ENCODE results near the gene FMC1.

Gene FMC1

GRCh38 chr7:139359366-139360209, 18.5 kb downstream of the FMC1 start, which contains the start of gene LUC7L2 (continued):
- TF ChIP-seq OVOL3 (tag by site-specific recombination; IDR thresholded peaks at IDR 0.05) (peak; percentile 74; the same call in 1 of the 2 replicates), ZIC2 (tag by site-specific recombination; IDR thresholded peaks at IDR 0.05) (peak; percentile 13; the same call in 1 of the 2 replicates), ZNF18 (tag by site-specific recombination; IDR thresholded peaks at IDR 0.05) (no peak), ZNF19 (tag by site-specific recombination; IDR thresholded peaks at IDR 0.05; ENCODE audit: low read depth) (no peak), ZBTB7A (tag by site-specific recombination; IDR thresholded peaks at IDR 0.05; ENCODE audit: low read depth) (peak; percentile 56), ZNF404 (tag by site-specific recombination; IDR thresholded peaks at IDR 0.05) (no peak), KLF16 (tag by site-specific recombination; IDR thresholded peaks at IDR 0.05) (peak; percentile 98), WT1 (tag by site-specific recombination; IDR thresholded peaks at IDR 0.05) (peak; percentile 58; the same call in 1 of the 2 replicates), ZNF843 (tag by site-specific recombination; IDR thresholded peaks at IDR 0.05) (peak; percentile 51; the same call in 1 of the 2 replicates), MEIS1 (CRISPR knock-in tag; IDR thresholded peaks at IDR 0.05; ENCODE audit: borderline replicate concordance) (no peak), ZBTB20 (tag by site-specific recombination; IDR thresholded peaks at IDR 0.05) (peak; percentile 82; the same call in 1 of the 2 replicates), SCRT1 (tag by site-specific recombination; IDR thresholded peaks at IDR 0.05; ENCODE audit: borderline replicate concordance) (no peak), GLI2 (tag by site-specific recombination; IDR thresholded peaks at IDR 0.05; ENCODE audit: borderline replicate concordance, low read depth) (no peak), ZNF26 (tag by site-specific recombination; IDR thresholded peaks at IDR 0.05) (no peak), ZNF692 (tag by site-specific recombination; IDR thresholded peaks at IDR 0.05) (peak; percentile 58), ZNF670 (tag by site-specific recombination; IDR thresholded peaks at IDR 0.05; ENCODE audit: low read depth) (no peak), ZNF184 (tag by site-specific recombination; IDR thresholded peaks at IDR 0.05) (no peak), ZNF610 (tag by site-specific recombination; IDR thresholded peaks at IDR 0.05; ENCODE audit: borderline replicate concordance) (peak; percentile 56; the same call in 1 of the 2 replicates), ZNF623 (tag by site-specific recombination; IDR thresholded peaks at IDR 0.05) (no peak), PRDM2 (tag by site-specific recombination; IDR thresholded peaks at IDR 0.05; ENCODE audit: borderline replicate concordance) (no peak), ZNF777 (tag by site-specific recombination; IDR thresholded peaks at IDR 0.05; ENCODE audit: borderline replicate concordance) (peak; percentile 56; the same call in 1 of the 2 replicates), ZNF792 (tag by site-specific recombination; IDR thresholded peaks at IDR 0.05) (0 out of 2 replicates have a peak, but pooled peaks have one; percentile 75), ZNF280D (tag by site-specific recombination; IDR thresholded peaks at IDR 0.05) (no peak)
- TF ChIP-seq, protein P1, sequence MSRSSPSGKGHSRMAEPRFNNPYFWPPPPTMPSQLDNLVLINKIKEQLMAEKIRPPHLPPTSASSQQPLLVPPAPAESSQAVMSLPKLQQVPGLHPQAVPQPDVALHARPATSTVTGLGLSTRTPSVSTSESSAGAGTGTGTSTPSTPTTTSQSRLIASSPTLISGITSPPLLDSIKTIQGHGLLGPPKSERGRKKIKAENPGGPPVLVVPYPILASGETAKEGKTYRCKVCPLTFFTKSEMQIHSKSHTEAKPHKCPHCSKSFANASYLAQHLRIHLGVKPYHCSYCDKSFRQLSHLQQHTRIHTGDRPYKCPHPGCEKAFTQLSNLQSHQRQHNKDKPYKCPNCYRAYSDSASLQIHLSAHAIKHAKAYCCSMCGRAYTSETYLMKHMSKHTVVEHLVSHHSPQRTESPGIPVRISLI (tag by site-specific recombination; IDR thresholded peaks at IDR 0.05), result no peak
